ENCODE data around the gene TTYH3.

GRCh38 chr7:2649139-2649838, 17.5 kb downstream of the TTYH3 start:
- TF ChIP-seq CTCF (conservative IDR thresholded peaks at IDR 0.05; ENCODE audit: low read length) (no peak), EZH2phosphoT487 (IDR thresholded peaks at IDR 0.05; ENCODE audit: borderline replicate concordance, low read depth, low read length) (no peak)

All from OCI-LY7 (cell line).